NCI-H128 (cell line): ENCODE data around the gene WDR59.

ENCODE experiments used
- DNase-seq: peaks from one replicate; lab custom pipeline; 2025; ENCODE audit not compliant: unreplicated experiment; lab: John Stamatoyannopoulos, UW

The WDR59 gene

DNA sequence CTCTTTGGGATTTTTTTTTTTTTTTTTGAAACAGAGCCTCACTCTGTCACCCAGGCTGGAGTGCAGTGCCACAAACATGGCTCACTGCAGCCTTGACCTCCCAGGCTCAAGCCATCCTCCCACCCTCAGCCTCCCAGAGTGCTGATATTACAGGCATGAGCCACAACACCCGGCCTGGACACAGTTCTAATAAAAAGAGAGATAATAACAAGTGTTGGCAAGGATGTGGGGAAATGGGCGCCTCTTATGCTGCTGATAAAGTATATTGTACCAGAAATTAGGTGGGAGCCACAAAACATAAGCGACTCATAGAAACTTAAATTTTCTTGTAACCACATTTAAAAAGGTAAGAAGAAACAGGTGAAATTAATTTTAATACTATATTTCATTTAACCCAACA, 159.9 kb downstream of the WDR59 start:
- DNase-seq, result no peak
